ENCODE results near the gene NFATC1. TPM values are rescaled to one million over a fixed set of nuclear protein-coding genes. Genes with fewer than 3 reads are reported as not detected.

NFATC1 gene
- total RNA-seq, 1 experiment from 2014 or later, result 0.10 TPM

DNA sequence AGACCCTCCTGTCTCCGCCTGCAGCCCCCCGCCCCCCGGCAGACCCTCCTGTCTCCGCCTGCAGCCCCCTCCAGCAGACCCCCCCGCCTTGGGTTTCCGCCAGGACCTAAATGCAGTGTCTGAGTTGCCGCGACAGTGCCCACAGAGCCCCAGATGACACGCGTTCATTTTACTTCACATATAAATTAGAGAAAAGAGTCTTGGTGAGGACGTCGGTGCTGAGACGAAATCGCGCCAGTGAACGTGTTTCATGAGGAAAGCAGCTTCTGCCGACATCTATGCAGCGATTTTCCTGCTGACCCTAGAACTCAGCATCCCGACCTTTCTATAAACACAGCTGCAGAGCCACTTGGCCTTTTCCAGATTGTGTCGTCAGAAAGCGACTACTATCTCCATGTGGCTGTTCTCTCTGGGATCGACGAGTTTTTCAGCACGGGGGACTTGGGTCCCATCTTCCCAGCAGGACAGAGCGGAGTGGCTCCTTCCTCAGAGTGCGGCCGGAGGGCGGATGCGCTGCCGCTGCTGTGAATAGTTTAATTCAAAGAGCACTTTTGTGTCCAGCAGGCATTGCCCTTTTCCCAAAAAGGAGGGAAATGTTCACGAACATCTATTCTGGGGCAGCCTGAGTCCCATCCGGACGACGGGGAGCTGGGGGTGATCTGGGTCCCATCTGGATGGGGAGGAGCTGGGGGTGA, 136.7 kb downstream of the NFATC1 start:
- DNase-seq (ENCODE audit: low read depth), result no peak

DNA sequence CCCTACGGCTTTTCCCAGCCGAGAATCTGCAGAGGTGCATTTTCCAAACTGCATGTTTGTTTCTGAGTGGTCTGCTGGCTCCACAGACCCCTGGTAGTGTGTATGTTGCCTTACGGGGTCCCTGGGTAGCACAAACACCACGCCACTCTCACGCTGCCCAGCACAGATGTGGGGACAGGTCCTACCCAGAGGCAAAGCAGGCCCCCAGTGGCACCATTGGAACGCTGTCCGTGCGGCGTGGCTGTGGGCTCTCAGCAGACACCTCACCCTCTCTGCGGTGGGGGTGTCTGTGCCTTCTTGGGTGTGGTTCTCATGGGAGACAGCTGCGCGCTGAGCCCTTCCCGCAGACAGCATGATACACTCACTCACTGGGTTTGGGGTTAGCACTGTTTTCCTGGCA, 137.4 kb downstream of the NFATC1 start:
- no peak for DNase-seq (ENCODE audit: low read depth)

DNA sequence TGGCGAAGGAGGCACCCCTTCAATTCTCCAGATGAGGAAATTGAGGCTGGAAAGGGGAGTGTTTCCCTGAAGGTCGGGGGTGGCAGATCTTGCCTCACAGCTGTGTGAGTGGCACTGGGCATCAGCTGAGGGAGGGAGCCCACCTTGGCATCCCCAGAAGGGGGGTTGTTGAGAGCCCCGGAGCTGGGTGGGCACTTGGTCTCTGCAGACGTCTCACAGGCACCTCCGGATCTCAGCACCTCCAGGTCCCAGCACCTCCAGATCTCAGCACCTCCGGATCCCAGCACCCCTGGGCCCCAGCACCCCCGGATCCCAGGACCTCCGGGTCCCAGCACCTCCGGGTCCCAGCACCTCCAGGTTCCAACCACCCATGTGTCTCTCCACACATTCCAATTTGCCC, 137.9 kb downstream of the NFATC1 start:
- DNase-seq (ENCODE audit: low read depth), result no peak

DNA sequence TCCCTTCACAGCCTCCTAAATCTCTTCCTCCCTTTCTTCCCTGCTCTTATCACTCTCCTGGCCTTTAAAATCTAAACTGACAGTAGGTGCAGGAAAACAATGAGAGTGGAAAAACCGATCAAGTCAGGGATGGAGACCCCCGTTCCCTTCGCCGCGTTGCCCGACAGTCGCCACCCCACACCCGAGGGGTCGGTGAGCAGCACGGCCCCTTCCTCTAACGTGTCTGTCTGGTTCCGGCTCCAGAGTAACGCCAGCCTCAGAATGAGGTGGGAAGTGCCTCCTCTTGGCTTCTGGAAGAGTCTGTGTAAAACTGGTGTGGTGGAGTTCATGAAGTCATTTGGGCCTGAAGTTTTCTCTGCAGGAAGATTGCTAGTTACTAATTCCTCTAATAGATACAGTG, 138.6 kb downstream of the NFATC1 start:
- DNase-seq (ENCODE audit: low read depth), result no peak

DNA sequence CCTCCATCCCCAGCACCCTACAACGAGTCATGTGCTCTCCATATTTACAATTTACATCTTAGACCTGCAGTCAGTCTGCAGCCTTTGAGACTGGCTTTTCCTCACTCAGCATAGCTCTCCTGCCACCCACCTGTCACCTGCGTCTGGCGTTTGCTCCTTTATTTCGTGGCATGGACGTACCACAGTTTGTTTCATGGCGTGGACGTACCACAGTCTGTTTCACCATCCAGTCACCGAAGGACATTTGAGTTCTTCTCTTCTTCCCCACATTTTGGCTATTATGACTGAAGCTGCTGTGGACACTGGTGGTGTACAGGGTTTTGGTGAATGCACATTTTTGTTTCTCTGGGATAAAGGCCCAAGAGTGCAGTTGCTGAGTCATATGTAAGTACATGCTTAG, 142.0 kb downstream of the NFATC1 start:
- DNase-seq (ENCODE audit: low read depth), result no peak

DNA sequence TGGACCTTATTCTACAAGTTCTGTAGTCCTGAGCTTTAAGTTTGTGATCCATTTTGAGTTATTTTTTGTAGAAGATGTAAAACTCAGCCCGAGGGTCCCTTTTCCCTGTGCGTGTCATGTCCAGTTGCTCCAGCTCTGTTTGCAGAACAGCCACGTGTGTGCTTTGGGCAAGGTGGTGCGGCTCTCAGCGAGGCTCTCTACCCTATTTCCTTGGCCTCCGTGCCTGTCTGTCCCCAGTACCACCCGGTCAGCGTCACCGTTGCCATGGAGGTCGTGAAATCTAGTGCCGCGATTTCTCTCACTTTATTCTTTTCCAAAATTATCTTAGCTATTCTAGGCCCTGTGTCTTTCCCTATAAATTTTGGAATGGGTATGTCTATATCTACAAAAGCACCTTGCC, 142.9 kb downstream of the NFATC1 start:
- no peak for DNase-seq (ENCODE audit: low read depth)

DNA sequence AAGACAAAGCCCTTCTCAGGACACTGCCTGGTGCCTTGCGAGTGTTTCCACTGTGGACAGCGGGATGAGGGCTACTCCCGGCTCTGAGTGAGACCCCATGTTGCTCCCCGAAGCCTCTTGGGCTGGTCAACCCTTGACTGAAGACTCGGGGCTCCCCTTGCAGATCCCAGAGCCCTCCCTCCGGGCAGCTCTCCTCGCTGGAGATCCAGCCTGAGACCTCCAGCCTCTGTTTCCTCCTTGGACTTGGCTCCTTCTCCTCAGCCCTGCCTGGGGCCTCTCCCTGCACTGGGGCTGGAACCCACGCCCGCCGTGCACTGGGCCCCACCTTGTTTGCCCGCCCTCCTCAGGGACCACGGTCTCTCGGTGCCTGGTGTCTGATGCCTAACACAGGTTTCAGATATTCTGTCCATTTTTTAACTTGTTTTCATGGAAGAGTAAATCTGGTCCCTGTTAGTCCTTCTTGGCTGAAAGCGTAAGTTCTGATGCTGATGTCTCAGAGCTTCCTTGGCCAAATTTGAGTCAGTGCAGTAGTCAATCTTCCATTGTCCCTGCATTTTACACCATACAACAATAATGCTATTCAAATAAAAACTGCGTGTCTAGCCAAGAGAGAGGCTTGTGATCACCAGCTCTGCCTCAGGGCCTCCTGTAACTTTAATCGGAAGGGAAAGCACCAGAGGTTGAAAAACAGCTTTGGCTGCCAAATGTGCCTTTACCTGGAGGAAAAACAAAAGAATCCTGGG, 144.6 kb downstream of the NFATC1 start:
- DNase-seq (ENCODE audit: low read depth), result no peak

DNA sequence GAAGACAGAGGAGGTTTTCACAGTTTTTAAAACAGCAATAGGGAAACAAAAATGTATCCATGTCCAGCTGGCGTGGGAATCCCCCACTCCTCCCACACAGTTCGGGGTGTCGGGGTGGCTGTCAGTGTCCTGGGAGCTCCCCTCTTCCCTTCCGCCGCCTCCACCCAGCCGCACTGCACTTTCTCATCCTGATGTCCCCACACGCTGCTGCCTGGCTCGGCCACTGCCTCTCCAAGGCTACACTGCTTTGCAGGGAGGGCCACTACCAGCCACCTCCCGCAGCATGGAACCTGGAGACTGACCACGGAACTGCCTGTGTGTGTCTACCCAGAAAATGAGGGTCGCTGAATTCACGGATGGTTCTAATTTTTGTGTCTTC, 145.2 kb downstream of the NFATC1 start:
- DNase-seq (ENCODE audit: low read depth), result no peak

DNA sequence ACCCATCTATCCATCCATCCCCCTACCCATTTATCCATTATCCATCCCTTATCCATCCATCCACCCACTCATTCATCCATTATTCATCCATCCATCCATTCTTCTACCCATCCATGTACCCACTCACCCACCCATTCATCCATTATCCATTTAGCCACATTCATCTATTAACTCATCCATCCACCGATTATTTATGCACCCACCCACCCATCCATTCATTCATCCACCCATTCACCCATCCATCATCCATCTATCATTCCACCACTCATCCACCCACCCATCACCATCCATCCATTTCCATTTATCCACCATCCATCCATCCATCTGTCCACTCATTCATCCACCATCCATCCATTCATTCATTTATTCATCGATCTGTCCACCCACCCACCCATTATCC, 146.5 kb downstream of the NFATC1 start:
- no peak for DNase-seq (ENCODE audit: low read depth)

DNA sequence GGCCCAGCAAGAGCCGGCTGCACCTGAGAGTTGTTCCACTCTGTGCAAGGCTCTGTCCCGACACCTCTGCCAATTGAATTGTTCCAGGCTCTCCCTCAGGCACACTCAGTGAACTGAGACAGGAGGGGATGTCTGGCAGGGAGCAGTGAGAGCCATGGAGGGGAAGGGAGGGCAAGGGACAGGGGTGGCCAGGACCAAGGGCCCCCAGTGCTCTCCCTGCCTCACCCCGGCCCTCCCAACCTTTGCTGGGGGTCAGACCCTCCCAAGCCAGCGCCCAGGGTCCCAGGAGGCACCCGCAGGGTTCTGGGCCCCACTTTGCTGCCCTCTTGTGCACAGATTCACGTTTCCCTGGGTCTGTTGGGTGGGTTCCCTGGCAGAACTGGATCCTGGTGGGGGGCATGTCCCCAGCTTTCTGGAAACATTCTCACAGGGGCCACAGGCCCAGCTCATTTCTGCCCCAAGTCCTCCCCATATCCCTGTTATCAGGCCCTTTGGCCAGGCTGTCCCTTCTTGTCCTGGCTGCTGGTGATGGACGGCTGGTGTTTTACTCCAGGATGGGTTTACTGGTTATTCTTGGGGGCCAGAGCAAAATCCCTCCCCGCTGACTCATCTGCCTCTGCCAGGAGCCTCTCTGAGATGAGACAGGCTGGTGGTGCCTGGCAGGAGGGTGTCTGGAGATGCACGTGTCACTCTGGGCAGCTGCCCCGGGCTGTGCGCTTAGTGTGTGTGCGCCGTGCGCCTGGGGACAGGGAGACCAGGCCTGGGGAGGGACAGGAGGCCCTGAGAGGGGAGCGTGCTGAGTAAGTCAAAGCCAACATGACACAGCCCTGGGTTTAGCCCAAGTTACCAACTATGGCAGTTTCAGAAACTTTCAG, 147.4 kb downstream of the NFATC1 start:
- DNase-seq (ENCODE audit: low read depth), result no peak

DNA sequence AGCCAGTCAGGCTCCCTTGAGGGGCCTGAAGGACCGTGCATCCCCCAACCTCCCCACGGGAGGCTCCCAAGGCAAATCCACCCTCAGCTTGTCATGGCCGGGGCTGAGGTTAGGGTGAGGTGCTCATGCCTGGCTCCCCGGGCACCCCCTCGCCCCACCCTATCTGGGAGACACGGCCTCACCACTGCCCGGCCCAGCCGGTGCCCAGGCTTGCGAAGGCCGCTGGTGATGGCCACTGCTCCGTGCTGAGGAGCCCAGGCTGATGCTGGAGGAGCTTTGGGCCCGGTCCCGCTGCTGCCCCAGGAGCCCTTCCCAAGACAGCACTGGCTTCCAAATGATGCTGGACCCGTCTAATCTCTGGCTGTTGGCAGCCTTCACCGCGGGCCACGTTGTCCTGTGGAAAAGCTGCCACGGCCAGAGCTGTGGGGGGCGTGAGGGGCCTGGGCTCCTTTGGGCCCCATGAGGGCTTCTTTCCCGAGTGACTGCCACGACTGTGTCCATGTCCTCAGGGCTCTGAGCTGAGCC, 148.2 kb downstream of the NFATC1 start:
- DNase-seq (ENCODE audit: low read depth), result no peak

DNA sequence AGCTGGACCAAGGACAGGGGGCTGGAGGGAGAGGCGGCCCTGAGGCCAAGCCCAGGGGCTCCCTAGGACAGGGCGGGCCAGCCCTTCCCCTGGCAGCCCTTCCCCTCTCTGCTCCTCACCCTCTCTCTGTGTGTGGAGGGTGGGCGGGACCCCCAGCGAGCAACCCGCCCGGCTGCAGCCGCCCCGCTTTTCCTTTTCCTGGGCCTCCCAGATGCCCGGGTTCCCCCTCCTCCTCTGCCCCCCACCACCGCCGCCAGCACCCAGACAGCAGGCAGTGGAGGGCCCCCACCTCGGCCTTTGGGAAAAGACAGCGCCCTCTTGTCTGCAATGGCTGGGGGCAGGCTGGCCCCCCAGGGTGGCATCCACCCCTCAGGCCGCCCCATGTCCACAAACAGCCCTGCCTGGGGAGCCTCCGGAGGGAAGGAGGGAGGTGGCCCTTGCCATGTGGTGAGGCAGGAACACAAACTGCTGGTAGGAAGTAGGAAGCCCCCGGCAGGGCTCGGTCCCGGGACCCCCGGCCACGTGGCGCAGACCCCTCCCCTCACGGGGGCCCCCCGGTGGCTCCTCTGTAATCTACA, 148.7 kb downstream of the NFATC1 start:
- DNase-seq (ENCODE audit: low read depth), result no peak

DNA sequence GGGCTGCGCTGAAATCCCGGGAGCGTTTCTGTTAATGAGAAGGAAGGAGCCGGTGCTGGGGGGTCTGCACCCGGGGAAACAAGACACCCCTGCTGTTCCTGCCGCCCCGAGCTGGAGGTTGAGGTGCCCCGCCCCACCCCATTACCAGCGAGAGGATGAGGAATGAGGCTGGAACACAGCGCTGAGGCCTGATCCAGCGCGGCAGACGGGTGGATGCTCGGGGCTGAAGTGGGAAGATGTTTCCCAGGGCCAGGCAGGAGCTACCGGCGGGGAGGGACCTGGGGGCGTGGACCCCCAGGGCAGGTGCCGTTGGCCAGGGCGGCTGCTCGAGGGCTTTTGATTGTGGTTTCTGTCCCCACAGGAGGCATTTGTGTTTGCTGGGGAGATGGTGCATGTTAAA, 149.5 kb downstream of the NFATC1 start:
- DNase-seq (ENCODE audit: low read depth), result no peak

DNA sequence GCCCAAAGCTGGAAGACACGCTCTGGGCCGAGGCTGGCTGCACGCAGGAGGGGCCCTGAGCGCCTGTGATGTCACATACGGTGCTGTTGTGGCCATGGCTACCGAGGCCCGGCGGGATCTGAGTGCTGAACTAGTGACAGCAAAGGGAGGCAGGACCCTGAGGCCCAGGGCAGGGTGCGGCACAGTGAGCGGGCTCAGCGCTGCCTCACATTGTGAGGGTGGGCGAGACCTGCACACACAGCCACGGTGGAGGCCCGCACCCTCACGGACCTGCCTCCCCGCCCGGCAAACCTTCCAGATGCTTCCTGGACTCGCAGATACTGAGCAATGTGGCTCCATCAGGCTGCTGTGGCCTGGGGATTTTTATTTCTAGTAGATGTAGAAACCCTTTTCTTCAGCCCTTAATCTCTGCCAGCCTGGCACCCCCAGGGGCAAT, 150.0 kb downstream of the NFATC1 start:
- no peak for DNase-seq (ENCODE audit: low read depth)

DNA sequence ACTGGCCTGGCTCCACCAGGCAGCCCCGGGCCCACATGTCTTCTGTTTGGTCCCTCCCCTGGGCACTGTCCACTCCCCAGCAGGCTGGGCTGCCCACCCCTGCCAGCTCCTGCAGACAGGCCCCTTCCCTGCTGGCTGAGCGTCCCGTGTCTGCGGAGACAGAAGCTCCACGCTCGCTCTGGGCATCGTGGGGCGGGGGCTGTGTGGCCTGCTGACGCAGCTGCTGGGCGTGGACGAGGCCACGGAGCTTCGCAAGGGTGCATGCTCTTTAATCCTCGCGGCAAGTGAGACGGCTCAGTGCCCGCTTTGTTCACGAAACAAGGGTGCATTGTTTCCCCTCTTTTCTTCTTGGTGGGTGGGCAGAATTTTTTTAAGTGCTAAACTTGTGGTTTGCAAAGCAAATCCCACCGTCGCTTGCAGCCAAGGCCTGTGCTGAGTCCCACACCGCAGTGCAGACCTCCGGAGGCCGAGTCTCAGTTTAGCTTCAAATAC, 151.1 kb downstream of the NFATC1 start:
- DNase-seq (ENCODE audit: low read depth), result no peak

DNA sequence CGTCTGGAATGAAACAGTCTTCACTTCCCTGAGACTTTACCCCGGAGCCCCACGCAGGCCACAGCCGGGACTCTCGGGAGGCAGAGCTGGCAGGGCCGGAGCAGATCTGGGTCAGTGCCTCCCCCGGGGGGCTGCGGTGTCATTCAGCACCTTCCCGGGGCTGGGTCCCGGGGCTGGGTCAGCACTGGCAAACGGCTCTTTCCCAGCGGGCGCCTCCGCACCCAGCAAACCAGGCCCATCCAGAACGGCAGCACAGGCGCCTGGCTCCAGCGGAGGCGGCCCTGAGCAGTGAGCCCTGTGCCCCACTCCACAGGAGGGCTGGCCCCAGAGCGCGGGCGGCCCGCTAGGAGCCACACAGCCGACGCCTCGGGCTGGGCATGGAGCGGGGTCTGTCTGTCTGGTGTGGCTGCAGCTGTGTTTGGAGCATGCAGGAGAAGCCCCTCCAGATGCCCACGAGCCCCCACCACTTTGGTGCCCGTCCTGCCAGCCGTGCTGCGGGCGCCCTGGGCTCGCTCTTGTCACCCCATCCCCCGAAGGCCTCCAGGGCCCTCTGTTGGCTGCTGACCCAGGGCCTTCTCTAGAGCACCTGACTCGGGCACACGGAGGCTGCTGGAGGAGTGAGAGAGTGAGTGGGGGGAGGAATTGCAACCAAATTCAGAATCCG, 151.8 kb downstream of the NFATC1 start:
- no peak for DNase-seq (ENCODE audit: low read depth)

DNA sequence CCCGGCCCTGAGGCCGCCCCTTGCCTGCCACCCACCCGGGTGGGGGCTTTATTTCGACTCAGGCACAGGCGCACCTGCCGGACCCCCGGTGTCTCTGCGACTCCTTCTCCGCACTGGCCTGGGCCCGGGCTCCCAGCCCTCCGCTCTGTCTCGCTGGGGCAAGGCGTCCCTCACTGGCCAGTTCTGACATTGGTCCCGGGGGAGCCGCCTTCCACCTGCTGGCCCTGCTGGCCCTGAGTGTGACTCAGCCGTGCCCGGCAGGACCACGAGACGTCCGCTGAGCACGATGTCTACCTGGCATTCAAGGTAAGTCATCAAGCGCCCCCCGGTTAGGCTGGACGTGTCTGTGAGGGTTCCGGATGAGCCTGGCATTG, 152.3 kb downstream of the NFATC1 start:
- DNase-seq (ENCODE audit: low read depth), result no peak

DNA sequence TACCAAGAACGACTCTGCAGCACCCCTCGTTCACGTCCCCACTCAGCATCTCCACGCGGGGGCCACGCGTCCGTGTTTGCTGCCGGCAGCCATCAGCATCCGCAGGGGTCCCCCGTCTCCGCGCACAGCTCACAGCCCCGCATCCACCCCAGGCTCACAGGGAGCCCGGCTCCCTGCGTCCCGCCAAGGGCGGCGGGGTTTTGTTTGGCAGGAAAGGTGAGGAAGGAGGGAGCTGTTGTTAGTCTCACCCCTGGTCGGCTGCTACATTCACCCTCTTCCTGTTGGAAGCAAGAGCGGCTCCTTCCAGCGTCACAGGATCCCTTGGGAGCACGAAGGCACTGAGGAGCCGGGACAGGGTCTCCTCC, 152.9 kb downstream of the NFATC1 start:
- no peak for DNase-seq (ENCODE audit: low read depth)

DNA sequence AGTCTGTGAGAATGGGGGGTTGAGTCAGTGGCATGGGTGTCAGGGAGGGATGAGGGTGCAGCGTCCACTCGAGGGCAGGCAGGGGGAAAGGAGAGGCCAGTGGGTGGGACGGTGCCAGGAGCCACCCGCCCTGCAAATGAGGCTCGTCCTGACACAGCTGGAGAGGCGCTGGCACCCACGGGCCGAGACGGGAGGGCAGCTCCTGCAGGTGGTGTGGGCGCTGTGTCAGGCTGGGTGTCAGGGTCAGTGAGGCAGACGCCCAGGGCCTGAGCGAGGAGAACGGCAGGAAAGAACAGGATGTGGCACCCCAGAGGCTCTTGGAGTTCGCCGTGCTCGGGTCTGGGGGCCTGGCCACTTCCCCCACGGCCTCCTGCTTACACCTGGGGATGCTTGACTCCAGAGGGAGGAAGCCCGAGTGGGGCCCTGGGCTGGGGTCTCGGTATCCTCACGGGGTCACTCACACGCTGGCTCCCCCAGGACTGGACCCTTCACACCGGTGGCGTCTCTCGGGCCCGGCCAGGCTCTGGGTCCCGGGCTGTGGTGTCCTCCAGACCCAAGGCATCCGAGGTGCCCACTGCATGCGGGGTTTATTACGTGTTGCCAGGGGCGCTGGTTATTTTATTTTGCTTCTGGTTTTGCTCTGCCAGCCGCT, 153.4 kb downstream of the NFATC1 start:
- DNase-seq (ENCODE audit: low read depth), result no peak

DNA sequence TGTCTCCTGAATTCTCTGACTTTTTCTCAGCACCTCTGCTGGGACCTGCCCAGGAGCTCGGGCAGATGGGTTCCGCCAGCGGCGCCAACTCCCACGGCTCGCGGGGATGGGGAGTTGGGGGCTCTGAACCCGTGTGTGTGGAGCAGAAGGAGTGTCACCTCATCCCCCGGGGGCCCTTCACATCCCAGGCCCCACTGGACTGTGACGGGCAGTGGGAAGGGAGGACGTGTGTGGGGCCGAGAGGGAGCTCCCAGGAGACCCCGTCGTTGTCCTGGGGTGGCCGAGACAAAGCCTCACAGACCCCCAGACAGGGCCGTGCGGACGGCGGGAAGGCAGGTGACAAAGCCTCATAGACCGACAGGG, 153.9 kb downstream of the NFATC1 start:
- no peak for DNase-seq (ENCODE audit: low read depth)
